ENCODE results near the gene ZCCHC10. TPM values are rescaled to one million over a fixed set of nuclear protein-coding genes. Genes with fewer than 3 reads are reported as not detected.
"Not testable (repeated sequence)": the region's sequence is repeated elsewhere in the genome, so short reads cannot be mapped to it uniquely, and the experiment has no call there.

ZCCHC10 gene
- total RNA-seq, 1 donor from 2014 or later: 13.3 TPM

DNA sequence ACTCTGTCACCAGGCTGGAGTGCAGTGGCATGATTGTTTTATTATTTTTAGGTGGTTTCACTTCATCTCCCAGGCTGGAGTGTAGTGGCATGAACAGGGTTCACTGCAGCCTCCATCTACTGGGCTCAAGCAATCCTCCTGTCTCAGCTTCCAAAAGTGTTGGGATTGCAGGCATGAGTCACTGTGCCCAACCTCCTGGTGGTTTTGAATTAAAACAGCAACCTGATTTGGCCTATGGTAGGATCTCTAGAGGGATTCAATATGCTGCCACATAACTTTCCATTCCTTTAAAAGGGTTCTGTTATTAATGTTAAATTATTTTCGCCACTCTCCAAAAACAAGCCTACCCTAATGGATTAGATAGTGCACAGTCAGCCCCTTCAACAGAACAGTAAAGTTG, 15.6 kb upstream of the ZCCHC10 start:
- peak; percentile 52 for DNase-seq (ENCODE audit: low read depth)

DNA sequence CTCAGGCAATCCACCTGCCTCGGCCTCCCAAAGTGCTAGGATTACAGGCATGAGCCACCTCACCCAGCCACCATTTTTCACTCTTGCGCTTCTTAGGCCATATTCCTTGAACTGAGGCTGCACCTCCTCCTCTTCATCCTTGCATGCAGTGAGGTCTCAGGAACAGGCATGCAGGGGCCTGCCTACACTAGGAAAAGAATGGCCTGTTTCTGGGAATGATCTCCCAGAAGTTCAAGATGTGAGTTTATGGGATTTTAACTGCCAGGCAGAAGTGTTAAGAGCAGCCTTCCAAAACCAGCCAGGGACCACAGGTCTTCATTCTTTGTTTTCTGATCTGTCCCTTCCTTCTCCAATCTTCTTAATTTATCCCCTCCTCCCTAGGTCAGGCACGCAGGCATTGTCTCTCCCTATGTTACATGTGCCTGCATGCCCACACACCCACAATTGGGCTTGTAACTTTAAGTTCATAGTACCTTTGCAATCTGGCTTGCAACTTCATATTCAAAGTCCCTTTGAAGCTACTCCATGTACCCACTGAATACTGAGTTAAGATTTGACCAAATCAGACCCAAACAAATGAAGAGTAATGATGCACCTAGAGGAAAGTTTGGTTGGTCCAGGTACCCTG, 14.9 kb upstream of the ZCCHC10 start:
- no peak for DNase-seq (ENCODE audit: low read depth)

DNA sequence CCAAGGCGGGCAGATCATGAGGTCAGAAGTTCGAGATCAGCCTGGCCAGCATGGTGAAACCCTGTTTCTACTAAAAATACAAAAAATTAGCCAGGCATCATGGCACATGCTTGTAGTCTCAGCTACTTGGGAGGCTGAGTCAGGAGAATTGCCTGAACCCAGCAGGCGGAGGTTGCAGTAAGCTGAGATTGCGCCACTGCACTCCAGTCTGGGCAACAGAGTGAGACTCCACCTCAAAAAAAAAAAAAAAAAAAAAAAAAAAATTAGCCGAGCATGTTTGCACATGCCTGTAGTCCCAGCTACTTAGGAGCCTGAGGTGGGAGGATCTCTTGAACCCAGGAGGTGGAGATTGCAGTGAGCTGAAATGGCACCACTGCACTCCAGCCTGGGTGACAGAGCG, 10.3 kb upstream of the ZCCHC10 start:
- not testable (repeated sequence) for DNase-seq (ENCODE audit: low read depth)

DNA sequence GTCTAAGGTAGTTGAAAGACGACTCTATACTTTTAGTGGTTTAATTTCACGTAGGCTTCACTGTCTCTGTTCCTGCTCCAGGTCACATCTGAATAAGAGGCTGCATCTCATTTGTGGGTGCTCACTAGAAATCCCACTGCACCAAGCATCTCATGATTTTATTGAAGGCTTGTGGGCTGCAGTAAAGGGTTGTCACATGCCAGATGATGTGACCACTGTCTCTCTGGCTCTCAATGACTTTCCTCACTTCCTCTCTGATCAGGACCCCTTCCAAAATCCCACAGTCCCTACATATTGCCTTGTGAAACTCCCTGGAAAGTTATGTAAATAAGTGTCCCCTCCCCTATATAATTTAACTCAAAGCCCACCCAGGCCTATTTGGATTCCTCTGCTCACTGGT, 8.9 kb upstream of the ZCCHC10 start:
- no peak for DNase-seq (ENCODE audit: low read depth)

DNA sequence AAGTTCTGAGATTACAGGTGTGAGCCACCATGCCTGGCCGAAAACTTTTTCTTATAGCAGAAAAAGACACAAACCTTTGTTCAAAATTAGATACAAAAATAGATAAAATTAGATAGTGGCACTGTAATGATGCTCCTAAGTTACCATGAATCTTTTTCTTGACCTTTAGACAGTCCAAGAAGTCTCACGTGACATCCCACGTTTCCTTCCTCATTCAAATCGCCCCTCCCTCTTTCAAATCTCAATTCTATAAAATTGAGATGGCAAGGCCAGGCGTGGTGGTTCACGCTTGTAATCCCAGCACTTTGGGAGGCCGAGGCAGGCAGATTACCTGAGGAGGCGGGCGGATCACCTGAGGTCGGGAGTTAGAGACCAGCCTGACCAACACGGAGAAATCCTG, 7.7 kb upstream of the ZCCHC10 start:
- DNase-seq (ENCODE audit: low read depth): no peak

DNA sequence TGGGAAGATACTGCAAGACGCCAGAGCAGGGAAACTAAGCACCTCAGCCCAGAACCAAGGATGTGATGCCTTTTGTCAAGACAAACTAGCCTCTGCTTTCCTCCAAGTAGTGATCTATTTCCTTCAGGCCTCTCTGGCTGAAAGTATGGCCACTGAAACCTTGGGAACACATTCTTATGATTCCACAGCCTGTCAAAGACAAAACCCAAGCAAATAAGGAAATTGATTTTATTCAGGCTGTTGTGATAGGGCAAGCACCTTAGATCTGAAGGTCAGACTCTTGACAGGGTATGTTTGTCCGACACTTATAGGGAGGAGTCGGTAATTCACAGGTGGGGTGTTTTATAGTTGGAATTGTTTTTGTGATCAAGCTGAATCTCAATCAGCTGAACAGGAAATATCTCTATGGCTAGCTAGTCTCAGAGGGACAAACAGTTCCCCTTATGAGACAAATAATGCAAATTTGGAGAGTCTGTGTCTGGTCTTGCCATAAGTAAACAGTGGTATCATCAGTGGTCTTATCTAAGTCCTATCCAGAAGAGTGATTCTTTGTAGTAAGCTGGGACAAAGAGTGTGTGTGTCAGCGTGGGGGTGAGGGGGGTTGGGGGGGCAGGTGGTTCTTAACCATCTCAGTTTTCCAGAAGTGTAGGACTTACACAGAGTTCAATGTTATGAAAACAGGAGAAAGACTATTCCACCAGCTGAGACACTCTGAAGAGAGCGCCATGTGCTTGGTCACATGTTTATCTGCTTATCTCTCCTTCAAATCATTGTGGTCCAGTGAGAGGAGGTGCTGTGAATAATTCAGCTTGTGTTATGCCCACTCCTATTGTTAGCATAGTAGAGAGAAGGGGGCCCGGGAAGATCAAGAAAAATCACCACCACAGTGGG, 6.7 kb upstream of the ZCCHC10 start:
- no peak for DNase-seq (ENCODE audit: low read depth)

DNA sequence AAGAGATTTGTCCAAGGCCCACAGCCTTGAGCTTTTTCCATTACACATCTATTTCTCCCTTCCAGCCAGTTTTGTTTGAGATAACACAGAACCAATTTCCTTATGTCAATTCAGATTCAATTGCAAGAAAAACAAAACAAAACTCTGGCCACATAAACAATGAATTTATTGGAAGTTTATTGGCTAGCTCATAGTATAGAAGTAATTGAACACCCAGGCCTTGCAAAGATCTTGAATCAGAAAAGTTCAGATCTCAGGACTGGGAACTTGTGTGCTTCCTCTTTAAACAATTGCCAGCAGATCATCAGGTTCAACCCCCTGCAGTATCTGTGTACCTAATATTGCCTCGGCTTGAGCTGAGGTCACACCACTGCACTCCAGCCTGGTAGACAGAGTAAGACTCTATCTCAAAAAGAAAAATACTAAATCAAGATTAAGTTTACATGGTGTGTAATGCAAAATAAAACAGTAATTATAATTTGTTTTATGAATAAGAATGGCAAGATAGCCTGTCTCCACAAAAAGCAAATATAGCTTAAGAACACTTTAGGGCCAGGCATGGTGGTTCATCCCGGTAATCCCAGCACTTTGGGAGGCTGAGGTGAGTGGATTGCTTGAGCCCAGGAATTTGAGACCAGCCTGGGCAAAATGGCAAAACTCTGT, 4.1 kb upstream of the ZCCHC10 start:
- no peak for DNase-seq (ENCODE audit: low read depth)

DNA sequence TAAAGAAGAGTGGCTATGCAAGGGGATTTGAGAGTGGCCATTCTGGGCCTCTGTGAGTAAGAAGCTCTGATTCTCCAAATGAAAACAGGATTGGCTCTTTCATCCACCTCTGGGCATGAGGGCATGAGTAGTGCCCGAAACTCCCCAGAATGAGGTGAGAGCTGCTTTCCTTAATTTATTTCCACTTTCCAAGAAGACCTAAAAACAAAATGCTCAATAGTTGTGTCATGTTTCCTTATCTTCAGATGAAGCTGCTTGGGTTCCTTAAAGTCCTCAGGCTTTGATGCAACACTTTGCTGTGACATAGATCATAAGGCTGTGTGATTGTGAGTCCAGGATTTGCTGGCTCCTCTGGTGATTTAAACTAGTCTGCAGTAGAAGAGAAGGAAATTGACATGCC, 3.1 kb upstream of the ZCCHC10 start:
- DNase-seq (ENCODE audit: low read depth): no peak

DNA sequence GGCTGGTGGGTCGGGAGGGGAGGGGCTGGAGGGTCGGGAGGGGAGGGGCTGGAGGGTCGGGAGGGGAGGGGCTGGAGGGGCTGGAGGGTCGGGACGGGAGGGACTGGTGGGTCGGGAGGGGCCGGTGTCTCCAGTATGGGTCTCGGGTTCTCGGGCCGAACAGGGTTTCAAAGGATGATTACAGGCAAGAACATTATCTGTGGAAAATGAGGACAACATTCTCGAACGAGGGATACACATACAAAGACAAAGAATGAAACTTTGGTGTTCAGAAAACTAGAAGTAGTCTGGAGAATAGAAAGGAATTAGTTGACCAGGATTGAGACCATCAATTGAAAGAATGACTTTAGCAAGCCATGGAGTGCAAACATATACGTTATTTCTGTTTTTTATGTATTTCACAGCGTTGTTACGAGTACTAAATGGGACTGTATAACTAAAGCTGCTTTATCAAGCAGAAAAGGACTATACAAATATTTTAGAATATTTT, 360 bp upstream of the ZCCHC10 start:
- no peak for DNase-seq (ENCODE audit: low read depth)

DNA sequence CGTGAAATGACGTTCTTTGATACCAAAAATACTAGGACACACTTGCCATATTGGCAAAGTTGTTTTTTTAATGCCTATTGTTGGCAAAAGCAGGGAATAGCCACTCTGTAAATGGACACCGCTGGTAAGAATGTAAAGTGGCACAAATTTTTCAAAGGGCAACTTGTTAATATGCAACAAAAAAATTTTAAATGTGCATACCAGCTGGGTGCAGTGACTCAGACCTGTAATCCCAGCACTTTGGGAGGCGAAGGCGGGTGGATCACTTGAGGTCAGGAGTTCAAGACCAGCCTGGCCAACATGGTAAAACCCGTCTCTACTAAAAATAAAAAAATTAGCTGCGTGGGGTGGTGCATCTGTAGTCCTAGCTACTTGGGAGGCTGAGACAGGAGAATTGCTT, 6.9 kb downstream of the ZCCHC10 start:
- DNase-seq (ENCODE audit: low read depth): not testable (repeated sequence)

DNA sequence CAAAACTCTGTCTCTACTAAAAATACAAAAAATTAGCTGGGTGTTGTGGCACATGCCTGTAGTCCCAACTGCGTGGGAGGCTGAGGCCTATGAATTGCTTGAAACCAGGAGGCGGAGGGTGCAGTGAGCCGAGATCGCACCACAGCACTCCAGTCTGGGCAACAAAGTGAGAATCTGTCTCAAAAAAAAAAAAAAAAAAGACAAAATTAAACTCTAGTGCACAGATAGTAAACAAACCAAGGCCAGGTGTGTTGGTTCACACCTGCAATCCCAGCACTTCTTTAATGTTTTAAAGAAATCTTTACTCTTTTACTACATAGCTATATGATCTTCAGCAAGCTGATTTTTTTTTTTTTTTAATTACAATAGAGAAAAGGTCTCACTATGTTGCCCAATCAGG, 8.4 kb downstream of the ZCCHC10 start:
- no peak for DNase-seq (ENCODE audit: low read depth)

DNA sequence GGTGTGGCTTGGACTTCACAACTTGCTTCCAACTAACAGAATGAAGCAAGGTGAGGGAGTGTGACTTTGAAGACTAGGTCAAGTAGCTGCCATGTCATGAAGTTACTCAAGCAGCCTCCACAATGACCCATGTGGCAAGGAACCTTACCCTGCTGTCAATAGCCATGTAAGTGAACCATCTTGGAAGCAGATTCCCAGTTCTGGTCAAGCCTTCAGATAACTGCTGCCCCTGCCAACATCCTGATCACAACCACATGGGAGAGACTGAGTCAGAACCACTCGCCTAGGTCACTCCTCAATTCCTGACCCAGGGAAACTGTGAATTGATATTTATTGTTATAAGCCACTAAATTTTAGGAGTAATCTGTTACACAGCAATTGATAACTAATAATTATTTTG, 10.9 kb downstream of the ZCCHC10 start:
- no peak for DNase-seq (ENCODE audit: low read depth)

DNA sequence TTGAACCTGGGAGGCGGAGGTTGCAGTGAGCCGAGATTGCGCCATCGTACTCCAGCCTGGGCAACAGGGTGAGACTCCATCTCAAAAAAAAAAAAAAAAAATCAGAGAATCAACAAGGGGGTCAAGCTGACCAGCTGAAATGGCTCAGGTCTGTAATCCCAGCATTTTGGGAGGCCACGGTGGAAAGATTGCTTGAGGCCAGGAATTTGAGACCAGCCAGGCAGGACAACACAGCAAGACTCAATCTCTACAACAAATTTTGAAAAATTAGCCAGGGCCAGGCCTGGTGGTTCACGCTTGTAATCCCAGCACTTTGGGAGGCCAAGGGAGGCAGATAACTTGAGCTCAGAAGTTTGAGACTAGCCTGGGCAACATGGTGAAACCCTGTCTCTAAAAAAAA, 17.9 kb downstream of the ZCCHC10 start:
- not testable (repeated sequence) for DNase-seq (ENCODE audit: low read depth)

DNA sequence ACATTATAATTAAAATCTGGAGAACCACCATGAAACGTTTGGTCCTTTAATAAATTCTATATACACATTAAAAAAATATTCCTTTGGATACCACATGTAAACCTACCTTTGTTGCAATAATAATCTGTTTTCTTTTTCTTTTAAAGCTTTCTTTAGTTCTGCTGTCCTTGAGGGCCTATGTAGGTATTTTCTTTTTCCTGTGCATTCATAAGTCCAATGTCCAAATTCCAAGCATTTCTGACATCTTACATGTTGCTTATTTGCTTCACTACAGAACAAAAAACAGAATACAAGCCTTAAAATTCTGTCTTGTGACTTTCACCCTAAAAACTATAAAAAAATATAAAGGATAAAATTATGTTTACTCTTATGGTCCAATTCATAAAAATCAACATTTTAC, 19.7 kb downstream of the ZCCHC10 start:
- peak; percentile 65 for DNase-seq (ENCODE audit: low read depth)

DNA sequence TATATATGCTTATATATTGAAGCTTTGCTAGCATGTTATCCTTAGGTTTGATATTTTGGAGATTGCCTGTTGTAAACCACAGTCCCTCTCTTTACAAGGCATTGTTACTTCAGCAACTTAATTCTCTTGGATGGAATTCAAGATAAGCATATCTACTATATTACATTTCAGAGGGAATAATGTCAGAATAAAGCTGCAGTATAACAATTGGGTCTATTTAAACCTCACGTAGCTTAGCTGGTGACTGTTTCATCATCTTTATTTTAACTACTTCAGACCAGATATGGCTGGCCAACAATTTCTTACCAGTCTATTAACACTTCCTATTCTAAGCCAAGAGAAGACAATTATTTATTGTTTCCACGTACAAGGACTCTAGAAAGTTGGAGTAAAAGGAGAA, 27.1 kb downstream of the ZCCHC10 start:
- no peak for DNase-seq (ENCODE audit: low read depth)

DNA sequence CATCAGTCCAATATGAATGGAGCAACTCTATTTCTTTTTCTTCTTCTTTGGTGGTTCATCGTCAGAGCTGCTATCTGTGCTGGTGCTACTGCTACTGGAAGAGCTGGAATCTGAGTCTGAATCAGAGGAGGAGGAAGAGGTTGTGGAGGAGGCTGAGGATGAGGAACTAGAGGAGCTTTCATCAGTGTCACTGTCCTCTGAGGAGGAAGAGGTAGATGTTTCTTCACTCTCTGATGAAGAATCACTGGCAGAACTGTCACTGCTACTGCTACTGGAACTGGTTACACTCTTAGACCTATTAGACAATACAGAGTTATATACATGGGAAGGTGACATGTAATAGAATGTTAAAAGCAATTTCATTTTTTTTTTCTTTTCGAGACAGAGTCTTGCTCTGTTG, 27.8 kb downstream of the ZCCHC10 start:
- DNase-seq (ENCODE audit: low read depth): no peak

DNA sequence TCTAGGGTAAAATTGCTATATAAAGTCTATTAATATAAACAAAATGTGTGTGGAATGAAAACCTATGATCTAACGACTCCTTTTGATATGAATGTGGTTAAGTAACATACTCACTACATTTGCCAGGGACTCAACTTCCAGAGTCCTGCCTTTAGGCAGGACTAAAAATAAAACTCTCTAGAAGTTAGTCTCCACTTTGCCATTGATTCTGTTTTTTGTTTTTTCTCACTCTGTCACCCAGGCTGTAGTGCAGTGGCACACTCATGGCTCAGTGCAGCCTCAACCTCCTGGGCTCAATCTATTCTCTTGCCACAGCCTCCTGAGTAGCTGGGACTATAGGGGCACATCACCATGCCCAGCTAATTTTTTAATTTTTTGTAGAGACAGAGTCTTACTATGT, 30.0 kb downstream of the ZCCHC10 start:
- no peak for DNase-seq (ENCODE audit: low read depth)

DNA sequence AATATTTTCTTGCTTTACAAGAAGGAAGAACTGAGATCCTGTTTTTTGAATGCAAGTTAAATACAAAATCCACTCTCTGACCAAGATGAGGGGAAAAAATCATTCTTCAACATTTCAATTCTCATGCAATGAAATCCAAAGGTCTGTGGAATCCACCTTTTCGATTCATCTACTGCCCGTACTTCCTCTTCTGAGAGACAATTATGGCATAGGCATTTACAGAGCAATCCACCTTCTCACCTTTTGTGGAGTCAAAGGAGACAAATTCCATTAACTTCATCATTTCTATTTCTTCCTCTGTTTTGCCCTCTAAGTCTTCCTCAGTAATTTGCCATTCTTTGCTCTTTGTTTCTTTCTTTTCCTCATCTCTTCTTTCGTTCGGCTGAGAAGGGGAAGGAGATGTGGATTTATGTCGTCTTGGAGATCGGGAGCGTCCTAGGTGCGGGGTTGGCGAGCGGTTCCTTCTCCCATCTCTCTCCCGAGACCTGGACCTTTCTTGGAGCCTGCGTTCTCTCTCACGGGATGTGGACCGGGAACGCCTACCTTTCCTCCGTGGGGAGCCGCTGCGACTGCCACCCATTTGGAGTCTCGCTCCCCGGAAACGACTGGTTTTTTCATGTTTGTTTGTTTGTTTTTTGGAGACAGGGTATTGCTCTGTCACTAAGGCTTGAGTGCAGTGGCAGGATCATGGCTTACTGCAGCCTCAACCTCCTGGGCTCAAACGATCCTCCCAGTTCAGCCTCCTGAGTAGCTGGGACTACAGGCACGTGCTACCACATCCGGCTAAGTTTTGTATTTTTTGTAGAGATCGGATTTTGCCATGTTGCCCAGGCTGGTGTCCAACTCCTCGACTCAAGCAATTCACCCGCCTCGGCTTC, 38.6 kb downstream of the ZCCHC10 start:
- no peak for DNase-seq (ENCODE audit: low read depth)

DNA sequence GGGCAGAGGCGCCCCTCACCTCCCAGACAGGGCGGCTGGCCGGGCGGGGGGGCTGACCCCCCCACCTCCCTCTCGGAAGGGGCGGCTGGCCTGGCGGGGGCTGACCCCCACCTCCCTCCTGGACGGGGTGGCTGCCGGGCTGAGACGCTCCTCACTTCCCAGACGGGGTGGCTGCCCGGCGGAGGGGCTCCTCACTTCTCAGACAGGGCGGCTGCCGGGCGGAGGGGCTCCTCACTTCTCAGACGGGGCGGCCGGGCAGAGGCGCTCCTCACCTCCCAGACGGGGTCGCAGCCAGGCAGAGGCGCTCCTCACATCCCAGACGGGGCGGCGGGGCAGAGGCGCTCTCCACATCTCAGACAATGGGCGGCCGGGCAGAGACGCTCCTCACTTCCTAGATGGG, 43.4 kb downstream of the ZCCHC10 start:
- not testable (repeated sequence) for DNase-seq (ENCODE audit: low read depth)

DNA sequence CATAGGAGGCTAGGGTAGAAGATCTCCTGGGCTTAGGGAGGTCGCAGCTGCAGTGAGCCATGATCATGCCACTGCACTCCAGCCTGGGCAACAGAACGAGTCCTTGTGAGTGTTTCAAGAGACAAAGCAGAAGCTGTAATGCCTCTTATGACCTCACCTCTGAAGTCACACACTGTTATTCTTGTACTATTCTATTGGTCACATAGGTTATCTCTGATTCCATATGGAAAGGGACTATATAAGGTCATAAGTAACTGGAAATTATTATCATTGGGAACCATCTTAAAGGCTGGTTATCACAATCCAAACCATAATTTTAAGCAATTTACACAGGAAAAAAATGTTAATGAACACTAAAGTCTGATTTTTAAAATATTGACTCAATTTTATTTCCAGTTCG, 45.1 kb downstream of the ZCCHC10 start:
- DNase-seq (ENCODE audit: low read depth): no peak

DNA sequence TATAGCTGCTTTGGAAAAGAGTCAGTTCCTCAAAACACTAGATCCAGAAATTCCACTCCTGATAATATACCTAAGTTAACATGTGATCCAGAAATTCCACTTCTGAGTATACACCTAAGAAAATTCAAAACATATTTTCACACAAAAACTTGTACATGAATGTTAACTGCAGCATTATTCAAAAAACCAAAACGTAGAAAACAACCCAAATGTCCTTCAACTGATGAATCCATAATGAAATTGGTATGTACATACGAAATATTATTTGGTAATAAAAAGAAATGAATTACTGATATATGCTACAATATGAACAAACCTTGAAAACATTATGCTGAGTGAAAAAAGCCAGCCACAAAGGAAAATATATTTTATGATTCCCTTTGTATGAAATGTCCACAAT, 46.4 kb downstream of the ZCCHC10 start:
- no peak for DNase-seq (ENCODE audit: low read depth)

Measured in renal cortical epithelial cell (primary cell).